ENCODE data around the gene CDC42EP4. TPM values are rescaled to one million over a fixed set of nuclear protein-coding genes. Genes with fewer than 3 reads are reported as not detected.
"Not testable (repeated sequence)": the region's sequence is repeated elsewhere in the genome, so short reads cannot be mapped to it uniquely, and the experiment has no call there.

CDC42EP4 gene
- total RNA-seq, 4 donors from 2014 or later = 54.9 to 75.6 (median 69.6) TPM

GRCh38 chr17:73309727-73310596, 1.8 kb downstream of the CDC42EP4 start:
- WGBS, 2 donors (ENCODE audit: low coverage in 1 of 2) = 15 to 30% methylated on average over 2 to 21 of the region's 21 CpGs
- Histone ChIP-seq H3K4me3 (peak overlapping the region; percentile 84 to 99 (median 96)), H3K4me1 (peaks cover 29 to 61% (median 58%) of the 10 kb centered on the region in 4 donors), H3K36me3 (no peaks in the 10 kb centered on the region), H3K27ac (peak overlapping the region; percentile 99 to 100 (median 100)), H3K27me3 (no peaks in the 10 kb centered on the region), H3K9me3 (no peaks in the 10 kb centered on the region)
- in situ Hi-C loops (cut with MboI; ENCODE audit: low pct_ligation_motif_present in 1 of 4, low pct_unique_long_range_greater_than_20kb in 1 of 4, low sequenced_read_pairs in 3 of 4) (no loop called here), intact Hi-C loops (cut with DNase I; ENCODE audit: low total_unique reads) (no loop called here)
- TF ChIP-seq POLR2AphosphoS5 (IDR thresholded peaks at IDR 0.05) (peak; percentile 63 to 84 (median 75)), EP300 (IDR thresholded peaks at IDR 0.05; ENCODE audit: low read depth) (no peak), CTCF (IDR thresholded peaks at IDR 0.05) (no peak), POLR2A (IDR thresholded peaks at IDR 0.05) (peak; percentile 76)
- peak; percentile 72 for DNase-seq

GRCh38 chr17:73308959-73309358, 2.8 kb downstream of the CDC42EP4 start:
- 42 to 54% methylated on average over 4 to 5 of the region's 5 CpGs for WGBS, 2 donors (ENCODE audit: low coverage in 1 of 2)
- Histone ChIP-seq H3K4me3 (peak overlapping the region in 3 of 4 donors; percentile 84 to 98 (median 93)), H3K27ac (peak overlapping the region; percentile 99 to 100 (median 100)), H3K4me1 (peaks cover 31 to 72% (median 68%) of the 10 kb centered on the region in 4 donors)
- intact Hi-C loops (cut with DNase I; ENCODE audit: low total_unique reads); H3K36me3 ChIP-seq; DNase-seq; in situ Hi-C loops (cut with MboI; ENCODE audit: low pct_ligation_motif_present in 1 of 4, low pct_unique_long_range_greater_than_20kb in 1 of 4, low sequenced_read_pairs in 3 of 4); H3K27me3 ChIP-seq; H3K9me3 ChIP-seq: not testable (repeated sequence)

DNA sequence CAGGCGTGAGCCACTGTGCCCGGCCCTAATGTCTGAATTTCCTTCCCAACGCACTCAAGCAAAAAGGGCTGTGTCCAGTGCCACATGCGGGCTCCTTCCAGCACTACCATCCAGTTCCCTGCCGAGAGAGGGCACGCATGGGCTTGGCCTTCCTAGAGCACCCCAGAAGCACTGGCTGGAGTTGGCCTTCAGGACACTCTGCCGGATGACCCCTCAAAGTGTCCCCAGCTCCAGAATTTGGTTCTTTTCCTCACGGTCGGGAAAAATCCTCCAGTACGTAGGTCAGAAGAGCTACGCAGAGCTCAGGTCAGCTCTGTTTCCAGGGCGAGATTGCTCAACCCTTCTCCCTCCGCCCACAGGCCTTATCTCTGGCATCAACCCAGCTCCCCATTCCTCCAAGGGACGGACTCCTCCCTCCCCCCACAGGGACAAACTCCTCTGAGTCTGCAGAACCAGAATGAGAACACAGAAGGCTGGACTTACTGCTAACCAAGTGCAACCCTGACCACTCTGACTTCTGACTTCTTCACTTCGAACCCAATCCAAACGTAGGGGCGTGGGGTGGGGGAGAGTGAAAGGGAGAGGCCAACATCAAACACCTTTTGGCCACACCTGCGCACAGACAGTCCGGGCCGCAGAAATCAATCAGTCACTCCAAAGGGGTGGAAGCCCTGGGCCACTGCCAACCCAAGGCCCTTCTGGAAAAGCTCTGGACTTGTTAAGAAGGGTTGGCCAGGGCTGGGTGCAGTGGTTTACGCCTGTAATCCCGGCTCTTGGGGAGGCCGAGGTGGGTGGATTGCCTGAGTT, 3.6 kb downstream of the CDC42EP4 start:
- H3K9me3 ChIP-seq = no peaks in the 10 kb centered on the region
- DNase-seq = peak; percentile 92
- 35% methylated on average over 23 of the region's 23 CpGs; no CpG with 5 or more reads in 1 of the 2 donors for WGBS, 2 donors (ENCODE audit: low coverage in 1 of 2)
- in situ Hi-C loops (cut with MboI; ENCODE audit: low pct_ligation_motif_present in 1 of 4, low pct_unique_long_range_greater_than_20kb in 1 of 4, low sequenced_read_pairs in 3 of 4) = no loop called here
- H3K27ac ChIP-seq = peak overlapping the region; percentile 99 to 100 (median 100)
- peaks cover 34 to 79% (median 73%) of the 10 kb centered on the region in 4 donors for H3K4me1 ChIP-seq
- intact Hi-C loops (cut with DNase I; ENCODE audit: low total_unique reads) = no loop called here
- TF ChIP-seq EP300 (IDR thresholded peaks at IDR 0.05; ENCODE audit: low read depth) = peak; percentile 53
- TF ChIP-seq POLR2A (IDR thresholded peaks at IDR 0.05) = no peak
- peak; percentile 56 to 84 (median 77) for TF ChIP-seq POLR2AphosphoS5 (IDR thresholded peaks at IDR 0.05)
- no peak for TF ChIP-seq CTCF (IDR thresholded peaks at IDR 0.05)
- H3K36me3 ChIP-seq = no peaks in the 10 kb centered on the region
- H3K4me3 ChIP-seq = peak overlapping the region in 2 of 4 donors; percentile 7 to 93
- no peaks in the 10 kb centered on the region for H3K27me3 ChIP-seq

DNA sequence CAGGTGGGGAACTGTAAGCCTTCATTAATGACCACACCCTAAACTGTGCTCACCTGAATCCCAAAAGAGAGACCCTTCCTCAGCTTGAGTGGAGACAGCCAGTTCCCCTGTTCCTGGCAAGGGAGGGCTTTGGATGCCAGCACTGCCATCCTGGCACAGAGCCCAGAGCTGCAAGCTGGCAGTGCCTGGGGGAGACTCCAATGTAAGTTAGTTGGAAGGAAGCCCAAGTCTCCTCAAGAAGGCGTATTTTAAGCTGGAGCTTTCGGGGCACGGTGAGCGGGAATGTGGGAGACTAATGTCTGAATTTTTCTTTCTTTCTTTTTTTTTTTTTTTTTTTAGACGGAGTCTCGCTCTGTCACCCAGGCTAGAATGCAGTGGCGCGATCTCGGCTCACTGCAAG, 4.7 kb downstream of the CDC42EP4 start:
- Histone ChIP-seq H3K27ac (peak overlapping the region; percentile 99 to 100 (median 100)), H3K9me3 (no peaks in the 10 kb centered on the region), H3K27me3 (no peaks in the 10 kb centered on the region), H3K4me1 (peaks cover 30 to 77% (median 71%) of the 10 kb centered on the region in 4 donors), H3K36me3 (no peaks in the 10 kb centered on the region), H3K4me3 (peak overlapping the region in 1 of 4 donors; percentile 8)
- TF ChIP-seq POLR2AphosphoS5 (IDR thresholded peaks at IDR 0.05) = no peak
- no peak for TF ChIP-seq EP300 (IDR thresholded peaks at IDR 0.05; ENCODE audit: low read depth)
- TF ChIP-seq POLR2A (IDR thresholded peaks at IDR 0.05) = no peak
- TF ChIP-seq CTCF (IDR thresholded peaks at IDR 0.05) = no peak
- intact Hi-C loops (cut with DNase I; ENCODE audit: low total_unique reads) (no loop called here), in situ Hi-C loops (cut with MboI; ENCODE audit: low pct_ligation_motif_present in 1 of 4, low pct_unique_long_range_greater_than_20kb in 1 of 4, low sequenced_read_pairs in 3 of 4) (no loop called here)
- peak; percentile 55 for DNase-seq
- 52 to 56% methylated on average over 9 of the region's 9 CpGs for WGBS, 2 donors (ENCODE audit: low coverage in 1 of 2)
